IgD-negative memory B cell (primary cell): Measurements from ENCODE around the gene U2AF1. TPM values are rescaled to one million over a fixed set of nuclear protein-coding genes. Genes with fewer than 3 reads are reported as not detected.
"Not testable (repeated sequence)": the region's sequence is repeated elsewhere in the genome, so short reads cannot be mapped to it uniquely, and the experiment has no call there.

Source experiments
- H3K27ac Mint-ChIP-seq, 3 donors: one replicate each; pipeline ENCODE4 v1.8.0; 2020 to 2022; ENCODE audit warnings: mild to moderate bottlenecking in 3 of 3, mixed read lengths in 3 of 3, moderate library complexity in 1 of 3
- H3K27me3 Mint-ChIP-seq: one replicate; pipeline ENCODE4 v1.8.0; 2021; ENCODE audit warnings: mixed read lengths
- H3K36me3 Mint-ChIP-seq: one replicate; pipeline ENCODE4 v1.8.0; 2020; ENCODE audit warnings: mild to moderate bottlenecking, mixed read lengths
- H3K4me1 Mint-ChIP-seq, 3 donors: one replicate each; pipeline ENCODE4 v1.8.0; 2020 to 2022; ENCODE audit warnings: mixed read lengths in 3 of 3, mild to moderate bottlenecking in 1 of 3
- H3K4me3 Mint-ChIP-seq, 4 donors: one replicate each; pipeline ENCODE4 v1.8.0; 2020 to 2022; ENCODE audit warnings: mild to moderate bottlenecking in 4 of 4, mixed read lengths in 4 of 4, moderate library complexity in 3 of 4
- H3K9me3 Mint-ChIP-seq, 3 donors: one replicate each; pipeline ENCODE4 v1.8.0; 2020 to 2021; ENCODE audit warnings: mixed read lengths in 3 of 3, mild to moderate bottlenecking in 1 of 3
- polyA plus RNA-seq: library from polyadenylated mRNA; unstranded; fragments of 300-500 nt; fragmentation: Illumina TruSeq; gene quantifications from one replicate; pipeline ENCODE4 v1.2.3, GENCODE V29; 2021

Gene U2AF1
- polyA plus RNA-seq, 1 donor from 2014 or later = 79.3 TPM

GRCh38 chr21:43101000-43101399, 6.4 kb downstream of the U2AF1 start:
- not testable (repeated sequence) for H3K27ac Mint-ChIP-seq

GRCh38 chr21:43091979-43092614, 15.3 kb downstream of the U2AF1 start:
- not testable (repeated sequence) for H3K27me3 Mint-ChIP-seq, H3K27ac Mint-ChIP-seq, H3K36me3 Mint-ChIP-seq, H3K9me3 Mint-ChIP-seq, H3K4me1 Mint-ChIP-seq, H3K4me3 Mint-ChIP-seq

More at GRCh38 chr21:43101000-43101399, 6.4 kb downstream of the U2AF1 start:
- not testable (repeated sequence) for H3K4me3 Mint-ChIP-seq, H3K9me3 Mint-ChIP-seq, H3K36me3 Mint-ChIP-seq, H3K4me1 Mint-ChIP-seq, H3K27me3 Mint-ChIP-seq

- not testable (repeated sequence) for H3K27me3 Mint-ChIP-seq, H3K9me3 Mint-ChIP-seq, H3K36me3 Mint-ChIP-seq, H3K4me3 Mint-ChIP-seq, H3K4me1 Mint-ChIP-seq, H3K27ac Mint-ChIP-seq
Measured at GRCh38 chr21:43090947-43091346, 16.4 kb downstream of the U2AF1 start.

GRCh38 chr21:43089463-43089862, 17.9 kb downstream of the U2AF1 start:
- H3K27ac Mint-ChIP-seq, H3K4me3 Mint-ChIP-seq, H3K4me1 Mint-ChIP-seq, H3K9me3 Mint-ChIP-seq, H3K36me3 Mint-ChIP-seq, H3K27me3 Mint-ChIP-seq: not testable (repeated sequence)

- not testable (repeated sequence) for H3K27ac Mint-ChIP-seq, H3K4me3 Mint-ChIP-seq, H3K4me1 Mint-ChIP-seq, H3K27me3 Mint-ChIP-seq, H3K9me3 Mint-ChIP-seq, H3K36me3 Mint-ChIP-seq
Measured at GRCh38 chr21:43082587-43083300, 24.6 kb downstream of the U2AF1 start.

GRCh38 chr21:43076643-43077042, 30.7 kb downstream of the U2AF1 start:
- not testable (repeated sequence) for H3K27me3 Mint-ChIP-seq, H3K4me3 Mint-ChIP-seq, H3K27ac Mint-ChIP-seq, H3K4me1 Mint-ChIP-seq, H3K9me3 Mint-ChIP-seq, H3K36me3 Mint-ChIP-seq

- H3K27me3 Mint-ChIP-seq, H3K36me3 Mint-ChIP-seq, H3K4me1 Mint-ChIP-seq, H3K27ac Mint-ChIP-seq, H3K9me3 Mint-ChIP-seq, H3K4me3 Mint-ChIP-seq: not testable (repeated sequence)
Measured at GRCh38 chr21:43076023-43076637, 31.2 kb downstream of the U2AF1 start.

GRCh38 chr21:43075170-43076022, 32.0 kb downstream of the U2AF1 start, which contains the start of gene CBS:
TSS of gene CBS (minus strand) at chr21:43075835. CDS start at chr21:43072193, 3,642 bp downstream.
- H3K27ac Mint-ChIP-seq, H3K9me3 Mint-ChIP-seq, H3K27me3 Mint-ChIP-seq, H3K4me1 Mint-ChIP-seq, H3K4me3 Mint-ChIP-seq, H3K36me3 Mint-ChIP-seq: not testable (repeated sequence)

- not testable (repeated sequence) for H3K27ac Mint-ChIP-seq, H3K4me3 Mint-ChIP-seq, H3K4me1 Mint-ChIP-seq, H3K27me3 Mint-ChIP-seq, H3K36me3 Mint-ChIP-seq, H3K9me3 Mint-ChIP-seq
Measured at GRCh38 chr21:43074401-43075169, 32.8 kb downstream of the U2AF1 start.

- H3K4me3 Mint-ChIP-seq, H3K27ac Mint-ChIP-seq, H3K9me3 Mint-ChIP-seq, H3K27me3 Mint-ChIP-seq, H3K4me1 Mint-ChIP-seq, H3K36me3 Mint-ChIP-seq: not testable (repeated sequence)
Measured at GRCh38 chr21:43072742-43073141, 34.6 kb downstream of the U2AF1 start.

GRCh38 chr21:43069682-43070081, 37.7 kb downstream of the U2AF1 start:
- H3K27me3 Mint-ChIP-seq, H3K4me3 Mint-ChIP-seq, H3K27ac Mint-ChIP-seq, H3K36me3 Mint-ChIP-seq, H3K9me3 Mint-ChIP-seq, H3K4me1 Mint-ChIP-seq: not testable (repeated sequence)

- H3K4me1 Mint-ChIP-seq = not testable (repeated sequence)
Measured at GRCh38 chr21:43068065-43068464, 39.3 kb downstream of the U2AF1 start.

GRCh38 chr21:43066690-43067089, 40.7 kb downstream of the U2AF1 start:
- not testable (repeated sequence) for H3K9me3 Mint-ChIP-seq, H3K4me1 Mint-ChIP-seq, H3K4me3 Mint-ChIP-seq, H3K36me3 Mint-ChIP-seq, H3K27ac Mint-ChIP-seq, H3K27me3 Mint-ChIP-seq

More at GRCh38 chr21:43068065-43068464, 39.3 kb downstream of the U2AF1 start:
- H3K27ac Mint-ChIP-seq, H3K9me3 Mint-ChIP-seq, H3K27me3 Mint-ChIP-seq, H3K4me3 Mint-ChIP-seq, H3K36me3 Mint-ChIP-seq: not testable (repeated sequence)

GRCh38 chr21:43065991-43066390, 41.4 kb downstream of the U2AF1 start:
- not testable (repeated sequence) for H3K4me3 Mint-ChIP-seq, H3K27ac Mint-ChIP-seq, H3K4me1 Mint-ChIP-seq, H3K27me3 Mint-ChIP-seq, H3K36me3 Mint-ChIP-seq, H3K9me3 Mint-ChIP-seq
